GM18507 (cell line): Measurements from ENCODE around the gene CC2D1B.

ENCODE experiments used
- DNase-seq: peaks from one replicate; pipeline ENCODE4 v3.0.0; 2011; ENCODE audit warnings: low read depth; ENCODE audit not compliant: insufficient read length; ENCODE audit errors: extremely low spot score
- FAIRE-seq: peaks from 2 replicates; lab custom pipeline; 2011; peaks lifted over from hg19 to GRCh38; lab: Jason Lieb, UNC

The CC2D1B gene

DNA sequence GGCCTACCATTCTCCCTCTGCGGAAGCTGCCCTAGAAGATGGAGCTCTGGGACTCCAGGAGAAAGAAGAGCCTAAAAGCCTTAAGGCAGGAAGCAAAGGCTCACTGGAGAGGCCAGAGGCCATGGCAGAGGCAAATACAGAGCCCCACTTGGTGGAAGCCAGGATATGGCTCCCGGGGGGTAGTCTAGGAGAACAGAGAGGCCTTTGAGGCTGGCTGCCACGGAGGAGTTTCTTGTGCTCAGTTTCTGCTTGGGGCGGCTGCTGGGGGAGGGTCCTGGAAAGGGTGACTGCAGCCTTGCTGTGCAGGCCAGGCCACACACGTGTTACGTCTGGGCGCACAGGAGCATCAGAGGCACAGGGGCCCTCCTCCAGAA, 5.4 kb downstream of the CC2D1B start:
- no peak for FAIRE-seq
- DNase-seq: no peak

DNA sequence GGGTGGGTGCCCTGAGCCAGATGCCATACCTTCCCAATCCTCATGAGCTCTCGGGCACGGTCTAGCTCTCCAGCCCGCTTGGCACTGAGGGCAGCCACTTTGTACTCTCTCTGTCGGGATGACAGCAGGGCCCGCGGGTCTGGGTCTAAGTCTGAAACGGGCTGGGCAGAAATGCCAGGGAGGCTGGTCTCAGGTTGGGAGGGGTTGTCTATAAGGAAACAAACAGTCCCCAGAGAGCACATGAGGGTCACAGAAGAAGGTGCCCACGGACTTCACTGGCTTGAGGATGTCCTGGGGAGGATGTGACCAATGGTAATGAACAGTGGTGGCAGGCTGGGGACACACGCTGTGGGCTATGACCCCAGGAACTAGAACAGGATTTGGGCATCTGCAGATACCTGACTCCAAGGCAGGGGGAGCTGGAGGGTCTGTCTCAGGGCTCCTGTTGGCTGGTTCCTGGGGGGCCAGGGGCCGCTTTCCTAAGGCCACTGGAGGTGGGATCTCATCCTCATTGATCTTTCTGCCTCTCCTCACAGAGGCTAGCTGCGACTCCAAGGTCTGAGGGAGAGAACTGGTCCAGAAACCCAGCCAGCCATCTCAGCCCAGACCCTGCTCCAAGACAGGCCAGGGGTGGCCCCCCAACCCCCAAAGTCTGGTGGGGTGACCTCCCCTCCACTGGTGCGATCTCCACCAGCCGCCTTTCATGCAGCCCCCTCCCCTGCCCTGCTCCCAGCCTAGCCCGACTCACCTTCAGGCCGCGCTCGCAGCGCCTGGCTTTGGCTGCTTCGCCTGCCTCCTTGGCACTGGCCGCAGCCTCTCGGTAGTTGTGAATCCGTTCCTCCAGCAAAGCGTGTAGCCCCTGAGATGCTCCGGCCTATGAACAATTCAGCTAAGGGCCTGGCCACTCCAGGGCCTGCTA, 6.1 kb downstream of the CC2D1B start:
- DNase-seq (no peak), FAIRE-seq (no peak)

DNA sequence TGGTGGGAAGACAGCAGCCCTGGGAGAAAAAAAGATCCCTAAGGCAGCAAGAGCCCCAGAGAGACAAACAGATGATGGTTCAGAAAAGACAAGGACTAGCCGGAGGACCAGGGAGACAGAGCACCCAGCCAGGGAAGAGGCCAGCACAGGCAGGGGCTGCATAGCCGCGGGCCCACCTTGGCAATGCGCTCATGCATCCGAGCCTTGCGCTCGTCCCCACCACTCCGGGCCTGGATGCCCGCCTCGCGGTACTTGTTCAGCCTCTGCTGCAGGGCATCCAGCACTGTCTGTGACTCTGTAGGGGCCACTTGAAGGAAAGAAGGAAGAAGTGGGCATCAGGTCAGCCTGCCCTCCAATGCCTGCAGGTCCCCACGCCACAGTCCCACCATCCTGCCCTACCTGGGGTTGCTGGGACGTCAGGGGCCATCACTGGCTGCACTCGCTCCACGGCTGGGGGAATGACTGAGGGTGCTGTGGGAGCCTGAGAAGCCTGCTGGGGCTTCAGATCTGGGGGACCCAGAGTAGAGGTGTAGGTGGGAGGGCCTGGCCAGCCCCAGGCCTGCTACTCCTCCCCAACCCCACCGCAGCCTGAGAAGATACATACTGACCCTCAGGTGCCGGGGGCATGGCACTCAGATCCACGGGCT, 7.0 kb downstream of the CC2D1B start:
- FAIRE-seq (no peak), DNase-seq (no peak)

DNA sequence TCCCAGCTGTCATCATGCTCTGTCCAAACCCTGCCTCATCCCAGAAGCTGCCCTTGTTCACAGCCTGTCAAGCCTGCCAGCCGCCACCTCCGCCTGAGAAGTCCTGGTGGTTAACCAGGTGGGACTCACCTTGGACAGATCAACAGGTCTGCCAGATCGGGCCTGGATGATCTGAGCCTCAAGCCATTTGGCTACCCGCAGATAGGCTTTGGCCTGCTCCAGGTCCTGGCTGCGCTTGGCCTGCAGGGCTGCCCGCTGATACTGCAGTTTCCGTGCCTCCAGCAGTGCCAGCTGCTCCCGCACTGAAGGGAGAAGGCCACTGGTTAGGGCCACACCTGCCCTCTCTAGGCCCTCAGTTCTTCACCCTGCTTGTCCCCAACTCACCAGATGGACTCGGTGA, 8.6 kb downstream of the CC2D1B start:
- FAIRE-seq: no peak
- DNase-seq: no peak

DNA sequence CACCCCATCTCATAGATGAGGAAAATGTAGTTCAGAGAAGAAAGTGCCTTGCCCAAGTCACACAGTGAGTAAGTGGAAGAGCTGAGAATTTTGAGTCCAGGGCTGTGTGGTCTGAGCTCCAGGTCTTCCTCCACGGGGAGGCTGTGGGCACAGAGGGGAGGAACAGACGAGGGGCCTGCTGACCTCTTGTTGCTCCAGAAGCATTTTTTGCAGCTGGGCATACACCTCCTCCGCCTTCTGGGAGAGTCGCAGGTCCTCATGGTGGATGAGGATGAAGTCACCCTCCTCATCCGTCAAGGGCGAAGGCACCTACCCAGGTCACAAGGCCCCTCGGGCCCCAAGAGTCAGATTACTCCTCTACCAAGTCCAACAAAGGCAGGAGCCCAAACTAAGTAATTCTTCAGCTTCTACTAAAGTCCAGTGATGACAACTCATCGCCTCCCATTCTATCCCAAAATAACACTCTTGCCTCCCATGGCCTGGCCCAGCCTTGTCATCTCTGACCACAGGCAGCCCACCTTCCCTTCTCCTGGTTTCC, 9.1 kb downstream of the CC2D1B start:
- FAIRE-seq (no peak), DNase-seq (no peak)

DNA sequence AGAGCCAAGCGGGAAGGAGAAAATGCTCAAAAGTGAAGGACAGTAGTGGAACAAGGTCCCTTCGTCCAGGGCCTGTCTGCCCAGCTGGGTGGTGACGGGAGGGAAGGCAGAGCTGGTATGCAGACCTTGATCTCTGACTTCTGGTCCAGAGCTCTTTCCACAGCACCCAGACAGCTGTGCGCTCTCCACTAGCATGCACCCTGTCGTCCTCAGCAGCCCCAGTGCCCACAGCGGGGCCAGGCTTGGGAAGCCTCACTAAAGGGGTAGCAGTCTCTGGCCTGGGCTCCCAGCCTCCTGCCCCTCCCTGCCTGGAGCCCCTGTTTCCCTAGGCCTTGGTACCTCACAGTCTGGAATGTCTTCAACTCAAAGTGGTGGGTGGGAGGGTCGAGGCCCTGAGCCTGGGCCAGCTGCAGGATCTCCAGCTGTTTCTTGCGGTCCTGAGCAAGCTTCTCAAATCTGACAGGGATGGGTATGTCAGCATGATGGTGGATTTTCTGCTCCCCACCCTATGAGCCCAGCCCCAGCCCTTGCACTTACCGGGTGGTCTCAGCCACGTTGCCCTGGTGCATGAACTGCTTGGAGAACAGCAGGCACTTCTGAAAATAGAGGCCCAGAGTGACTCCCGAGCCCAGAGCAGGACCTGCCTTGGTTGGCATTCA, 10.0 kb downstream of the CC2D1B start:
- FAIRE-seq (no peak), DNase-seq (no peak)

DNA sequence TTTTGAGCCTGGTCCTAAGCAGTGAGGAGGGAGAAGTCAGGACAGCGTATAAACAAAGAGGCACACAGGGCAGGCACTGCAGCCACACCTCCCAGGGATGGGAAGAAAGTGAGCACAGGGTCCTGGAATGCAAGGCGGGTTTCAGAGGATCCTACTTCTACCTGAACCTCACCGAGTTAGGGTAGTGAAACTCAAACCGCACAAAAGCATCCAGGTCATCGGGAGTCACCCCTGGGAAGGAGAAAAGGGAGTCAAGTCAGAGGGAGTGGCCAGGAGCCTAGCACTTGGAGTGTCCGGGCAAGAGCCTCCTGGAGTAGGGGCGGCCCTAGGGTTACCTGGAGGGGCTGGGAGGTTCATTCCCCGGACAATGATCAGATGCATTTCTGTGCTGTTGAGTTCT, 10.6 kb downstream of the CC2D1B start:
- FAIRE-seq (no peak), DNase-seq (no peak)

DNA sequence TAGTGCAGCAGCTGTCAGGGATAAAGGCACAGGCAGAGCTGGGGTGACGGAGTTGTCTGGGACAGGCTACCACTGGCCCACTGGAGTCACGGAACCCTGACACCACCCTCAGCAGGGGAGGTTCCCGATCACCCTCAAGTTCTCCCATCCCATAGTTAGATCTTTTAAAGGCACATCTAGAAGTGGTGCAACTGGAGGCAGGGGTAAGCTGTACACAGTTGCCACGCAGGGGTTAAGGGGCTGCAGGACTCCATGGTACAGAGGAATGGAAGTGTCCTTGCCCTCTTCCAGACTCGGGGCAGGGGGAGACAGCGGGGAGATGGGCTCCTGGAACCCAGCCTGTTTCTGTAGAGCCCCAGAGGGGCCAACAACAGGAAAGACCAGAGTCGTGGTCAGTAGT, 13.3 kb downstream of the CC2D1B start:
- no peak for DNase-seq

DNA sequence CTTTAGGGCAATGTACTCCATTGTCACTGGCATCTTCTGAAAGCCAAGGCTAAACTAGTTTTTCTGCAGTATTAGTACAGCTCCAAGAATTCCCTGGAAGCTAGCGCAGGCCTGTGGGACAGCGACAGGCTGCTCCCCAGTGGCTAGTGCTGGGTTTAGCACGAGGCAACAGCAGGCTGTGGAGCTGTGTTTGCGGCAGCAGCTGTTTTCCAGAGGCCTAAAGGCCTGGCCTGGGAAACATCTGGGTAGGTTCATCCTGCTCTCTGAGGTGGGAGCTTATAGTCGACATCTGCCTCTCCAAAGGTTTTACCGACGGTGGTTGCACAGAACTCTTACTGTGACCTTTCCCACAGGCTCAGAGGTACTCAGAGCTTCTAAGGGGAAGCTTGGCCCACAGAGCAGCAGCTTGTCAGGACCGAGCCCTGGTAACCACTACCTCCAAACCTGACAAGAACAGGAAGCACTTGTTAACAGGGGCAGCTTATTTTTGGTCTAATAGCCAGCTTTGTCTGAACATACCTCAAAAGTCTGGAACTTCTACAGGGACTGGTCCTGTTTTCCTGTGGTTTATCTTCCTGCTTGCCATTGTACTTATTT, 17.2 kb downstream of the CC2D1B start:
- FAIRE-seq (no peak), DNase-seq (no peak)

More for the DNA sequence above, 13.3 kb downstream of the CC2D1B start:
- FAIRE-seq: no peak

DNA sequence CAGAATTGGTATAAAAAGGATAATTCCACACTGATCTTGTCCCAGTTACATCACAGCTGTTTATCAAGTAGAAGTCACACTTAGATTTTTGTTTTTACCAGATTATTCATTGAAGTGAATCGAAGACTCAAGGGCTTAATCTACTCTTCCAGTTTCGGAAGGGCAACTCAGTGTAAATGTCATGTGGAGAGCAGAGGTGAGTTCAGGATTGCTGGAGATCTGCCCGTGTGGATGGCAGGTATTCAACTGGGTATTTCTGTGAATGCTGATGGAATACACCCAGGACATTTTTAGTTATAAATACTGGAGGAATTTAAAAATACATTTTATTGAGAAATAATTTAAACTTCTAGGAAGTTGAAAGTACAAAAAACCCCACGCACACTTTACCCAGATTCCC, 19.4 kb downstream of the CC2D1B start:
- DNase-seq (no peak), FAIRE-seq (no peak)

DNA sequence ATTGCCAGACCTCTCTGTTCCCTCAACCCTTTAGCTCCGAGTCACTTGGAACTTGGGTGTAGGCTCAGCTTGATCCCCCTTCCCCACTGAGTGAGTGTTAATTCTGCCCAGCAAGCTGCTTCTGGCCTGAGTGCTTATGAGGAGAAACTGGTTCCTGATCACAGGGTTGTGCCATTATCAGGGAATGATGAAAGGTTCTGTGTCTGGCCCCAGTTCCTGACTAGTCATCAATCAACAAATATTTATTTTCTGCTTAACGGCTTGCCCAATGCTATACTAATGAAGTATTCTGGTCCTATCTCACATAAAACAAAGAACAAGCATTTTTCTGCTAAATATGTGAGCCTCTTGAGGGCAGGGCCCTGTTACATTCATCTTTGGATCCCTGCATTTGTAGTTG, 20.8 kb downstream of the CC2D1B start:
- FAIRE-seq (no peak), DNase-seq (no peak)

DNA sequence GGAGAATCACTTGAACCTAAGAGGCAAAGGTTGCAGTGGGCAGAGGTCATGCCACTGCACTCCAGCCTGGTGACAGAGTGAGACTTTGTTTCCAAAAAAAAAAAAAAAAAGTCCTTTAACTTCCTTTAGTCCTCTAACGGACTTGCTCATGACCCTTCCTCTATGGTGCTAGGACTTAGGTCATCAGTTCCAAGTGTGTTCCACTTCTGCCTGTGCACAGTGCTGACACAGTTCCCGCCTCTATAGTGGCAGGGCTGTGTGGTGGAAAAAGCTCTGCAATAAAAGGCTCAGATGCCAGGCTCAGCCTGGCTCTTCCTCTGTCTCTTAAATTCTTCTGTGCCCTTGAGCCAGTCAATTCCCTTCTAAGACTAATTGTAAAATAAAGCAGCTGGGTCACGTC, 22.0 kb downstream of the CC2D1B start:
- FAIRE-seq (no peak), DNase-seq (no peak)

DNA sequence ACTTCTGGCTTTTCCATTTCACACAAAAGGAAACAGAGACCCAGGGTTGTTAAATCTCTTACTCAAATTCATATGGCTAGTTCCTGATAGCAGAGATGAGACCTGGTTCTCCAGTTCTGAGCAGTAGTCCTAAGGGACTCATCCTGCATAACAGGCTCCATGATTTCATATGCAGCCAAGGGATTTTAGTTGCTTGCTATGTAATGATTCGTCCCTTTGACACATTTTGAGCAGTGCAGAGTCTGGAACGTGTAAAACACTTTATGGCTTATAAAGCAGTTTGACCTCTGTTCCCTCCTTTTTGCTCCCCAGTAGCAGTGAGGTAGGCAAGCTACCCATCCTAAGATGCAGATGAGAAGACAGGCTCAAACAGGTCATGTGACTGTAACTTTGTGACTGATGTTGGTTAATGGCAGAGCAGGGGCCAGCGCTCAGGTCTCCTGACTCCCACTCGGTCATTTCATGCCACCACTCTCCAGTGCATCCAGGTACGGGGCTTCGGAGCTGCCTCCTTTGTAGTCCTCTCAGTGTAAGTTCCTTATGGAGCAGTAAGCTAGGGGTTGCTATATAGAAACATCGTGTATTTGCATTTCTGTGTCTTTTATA, 24.2 kb downstream of the CC2D1B start:
- DNase-seq (no peak), FAIRE-seq (no peak)

DNA sequence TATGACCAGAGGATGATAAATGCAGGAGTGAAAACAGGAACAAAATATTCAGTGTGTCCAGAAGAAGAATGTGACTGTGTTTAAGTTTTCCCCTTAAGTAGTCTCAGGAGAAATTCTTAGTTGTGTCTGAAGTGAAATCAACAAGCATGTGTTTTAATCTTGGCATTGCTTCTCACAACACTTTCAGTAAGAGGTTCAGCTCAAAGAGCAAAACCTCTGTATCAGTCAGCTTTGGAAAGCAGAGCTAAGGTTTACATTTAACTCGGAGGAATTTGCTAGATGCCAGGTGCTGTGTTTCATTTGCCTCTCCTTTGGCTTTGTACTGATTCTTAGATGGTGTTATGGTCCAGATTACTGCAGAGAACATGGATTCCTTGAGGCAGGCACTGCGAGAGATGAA, 28.6 kb downstream of the CC2D1B start:
- no peak for FAIRE-seq
- DNase-seq: no peak

DNA sequence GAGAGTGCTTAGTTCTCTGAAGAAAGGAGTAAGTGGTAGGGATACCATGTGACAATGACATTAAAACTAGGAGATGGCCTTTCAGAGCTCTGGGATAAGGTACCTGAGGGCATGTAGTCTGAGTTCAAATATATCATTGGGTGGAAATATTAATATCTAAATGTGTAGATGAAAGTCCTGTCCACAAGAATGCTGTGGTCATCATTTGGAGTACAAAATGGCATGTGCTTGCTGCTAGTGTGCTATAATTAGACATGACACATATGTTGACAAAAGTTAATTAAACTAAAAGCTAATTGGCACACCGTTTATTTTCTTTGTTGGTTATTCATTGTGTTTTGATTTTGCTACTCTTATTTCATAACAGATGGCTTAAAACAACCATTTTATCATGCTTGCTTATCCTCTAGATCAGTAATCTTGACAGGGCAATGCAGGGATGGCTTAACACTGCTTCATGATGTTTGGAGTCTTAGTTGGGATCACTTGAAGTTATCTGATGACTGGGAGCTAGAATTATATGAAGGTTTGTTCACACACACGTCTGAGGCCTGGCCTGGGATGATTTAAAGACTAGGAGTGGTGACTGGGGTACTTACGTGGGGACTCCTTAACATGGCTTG, 31.0 kb downstream of the CC2D1B start:
- no peak for FAIRE-seq
- DNase-seq: no peak

DNA sequence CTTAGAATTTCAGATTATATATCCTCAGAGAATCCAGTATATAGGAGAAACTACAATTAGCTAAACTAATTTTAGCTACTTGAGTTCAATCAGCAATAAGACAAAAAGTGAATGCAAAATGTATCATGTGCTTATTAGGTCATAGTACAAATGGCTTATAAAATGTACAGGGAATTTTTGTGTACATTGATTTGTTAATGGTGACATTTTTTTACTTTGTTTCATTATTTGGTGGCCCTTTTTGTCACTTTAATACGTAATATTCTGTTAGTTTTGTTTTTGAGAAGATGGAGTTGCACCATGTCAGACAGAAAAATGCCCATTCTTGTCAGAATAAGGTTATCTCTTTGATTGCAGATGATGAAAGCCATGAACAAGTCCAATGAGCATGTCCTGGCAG, 33.6 kb downstream of the CC2D1B start:
- FAIRE-seq (no peak), DNase-seq (no peak)

DNA sequence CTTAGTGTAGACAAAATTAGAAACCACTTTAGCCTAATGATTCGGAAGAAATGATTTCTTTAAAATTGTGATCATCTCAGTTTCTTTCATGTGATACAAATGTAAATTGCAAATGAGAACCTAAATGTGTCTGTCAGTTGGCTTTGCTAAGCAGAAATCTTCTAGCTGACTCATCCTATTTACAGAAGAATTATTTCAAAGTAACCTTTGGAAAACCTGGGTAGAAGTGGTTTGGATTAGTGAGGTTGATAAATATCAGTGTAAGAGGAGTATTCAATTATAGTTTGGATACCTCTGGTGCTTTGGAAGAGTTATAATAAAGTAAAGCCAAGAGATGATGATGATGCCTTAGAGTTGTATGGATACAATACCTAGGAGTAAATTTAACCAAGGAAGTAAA, 37.4 kb downstream of the CC2D1B start:
- DNase-seq: no peak
- FAIRE-seq: no peak

DNA sequence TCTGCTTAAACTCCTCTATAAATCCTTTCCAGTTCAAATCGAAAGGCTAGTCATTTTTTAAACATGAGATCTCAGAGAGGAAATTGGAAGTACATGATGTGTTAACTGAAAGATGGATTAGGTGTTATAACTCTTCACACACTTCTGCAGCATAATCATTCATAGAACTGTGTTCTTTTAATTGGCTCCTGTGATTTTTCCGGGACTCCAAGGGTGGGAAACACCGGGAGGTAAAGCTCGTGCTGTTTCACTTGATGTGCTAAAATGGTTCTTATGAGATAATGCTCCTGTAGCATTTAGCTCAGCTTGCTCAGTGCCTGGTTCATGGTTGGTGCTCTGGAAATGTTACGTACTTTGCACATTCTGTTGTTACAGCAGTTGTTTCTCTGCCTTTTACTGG, 40.2 kb downstream of the CC2D1B start:
- FAIRE-seq (no peak), DNase-seq (no peak)

DNA sequence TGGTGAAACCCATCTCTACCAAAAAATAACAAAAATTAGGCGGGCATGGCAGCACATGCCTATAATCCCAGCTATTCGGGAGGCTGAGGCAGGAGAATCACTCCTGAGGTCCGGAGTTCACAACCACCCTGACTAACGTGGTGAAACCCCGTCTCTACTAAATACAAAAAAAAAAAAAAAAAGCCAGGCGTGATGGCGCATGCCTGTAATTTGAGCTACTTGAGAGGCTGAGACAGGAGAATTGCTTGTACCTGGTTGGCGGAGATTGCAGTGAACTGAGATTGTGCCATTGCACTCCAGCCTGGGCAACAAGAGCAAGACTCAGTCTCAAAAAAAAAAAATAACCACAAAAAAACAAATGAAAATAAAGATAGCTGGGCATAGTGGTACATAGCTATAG, 42.3 kb downstream of the CC2D1B start:
- DNase-seq: no peak

More for the DNA sequence above, 42.3 kb downstream of the CC2D1B start:
- FAIRE-seq: no peak
